ENCODE data around the gene WDR70.

The WDR70 gene

DNA sequence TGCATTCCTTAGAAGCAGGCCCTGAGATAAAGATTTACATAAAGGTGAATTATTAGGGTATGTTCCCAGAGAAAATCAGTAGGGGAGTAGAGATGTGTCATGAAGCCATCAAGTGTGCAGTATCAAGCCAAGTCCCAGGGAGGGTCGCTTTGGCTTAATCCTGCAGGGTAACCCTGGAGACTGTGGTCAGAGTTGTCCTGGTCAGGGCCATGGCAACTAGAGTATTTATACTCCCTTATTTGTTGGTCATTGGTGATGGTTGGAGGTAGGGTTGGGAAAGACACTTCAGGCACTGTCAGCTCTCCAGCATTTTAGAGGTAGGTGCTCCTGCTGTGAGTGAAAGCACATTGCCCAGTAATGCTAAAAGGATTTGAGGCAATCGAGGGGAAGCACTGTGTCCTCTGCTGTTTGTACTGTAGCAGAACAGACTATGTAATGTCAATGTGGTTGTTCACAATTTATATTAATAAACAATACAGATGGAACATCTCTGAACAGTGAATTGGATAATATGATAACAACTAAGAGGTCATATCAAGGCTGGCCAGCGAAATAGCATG lies 351.9 kb downstream of the WDR70 start:
- DNase-seq = no peak

DNA sequence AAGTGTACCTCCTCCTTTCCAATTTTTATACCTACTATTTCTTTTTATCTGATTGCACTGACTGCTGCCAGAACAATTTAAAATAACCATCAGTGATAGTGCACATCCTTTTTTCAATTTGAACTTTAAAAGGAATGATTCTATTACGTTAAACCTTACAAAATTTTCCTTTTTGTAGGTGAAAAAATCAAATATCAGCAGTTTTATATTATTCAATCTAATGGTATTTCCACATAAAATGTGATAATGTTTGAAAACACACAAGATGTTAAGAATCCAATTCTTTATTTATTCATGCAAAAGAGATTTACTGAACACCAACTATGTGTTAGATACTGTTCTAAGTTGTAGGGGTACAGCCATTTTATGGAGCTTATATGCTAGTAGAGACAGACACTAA lies 355.0 kb downstream of the WDR70 start:
- DNase-seq = no peak

- no peak for DNase-seq
These were observed 356.7 kb downstream of the WDR70 start for GRCh38 chr5:37735649-37736347.

DNA sequence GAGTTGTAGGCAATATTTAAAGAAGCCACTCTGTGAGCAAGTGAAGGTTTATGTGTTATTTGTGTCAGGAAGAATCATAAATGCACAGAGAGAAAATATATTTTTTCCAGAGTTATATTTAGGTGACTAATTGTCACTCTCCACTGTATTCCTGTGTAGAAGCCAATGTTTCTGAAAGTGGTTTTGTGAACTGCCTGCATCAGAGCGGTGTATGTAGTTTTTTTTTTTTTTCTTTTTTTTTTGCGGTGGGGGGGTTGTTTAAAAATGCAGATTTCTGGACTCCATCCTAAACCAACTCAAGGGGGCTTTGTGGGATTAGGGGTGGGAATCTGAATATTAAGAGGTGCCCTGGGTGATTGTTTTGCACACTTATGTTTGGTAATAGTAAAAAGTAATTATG lies 357.3 kb downstream of the WDR70 start:
- no peak for DNase-seq

- DNase-seq = no peak
These were observed 358.4 kb downstream of the WDR70 start for GRCh38 chr5:37737326-37738056.

- DNase-seq = peak; percentile 94
These were observed 359.1 kb downstream of the WDR70 start for GRCh38 chr5:37738057-37738691.

- DNase-seq = no peak
These were observed 359.9 kb downstream of the WDR70 start for GRCh38 chr5:37738865-37739488.

DNA sequence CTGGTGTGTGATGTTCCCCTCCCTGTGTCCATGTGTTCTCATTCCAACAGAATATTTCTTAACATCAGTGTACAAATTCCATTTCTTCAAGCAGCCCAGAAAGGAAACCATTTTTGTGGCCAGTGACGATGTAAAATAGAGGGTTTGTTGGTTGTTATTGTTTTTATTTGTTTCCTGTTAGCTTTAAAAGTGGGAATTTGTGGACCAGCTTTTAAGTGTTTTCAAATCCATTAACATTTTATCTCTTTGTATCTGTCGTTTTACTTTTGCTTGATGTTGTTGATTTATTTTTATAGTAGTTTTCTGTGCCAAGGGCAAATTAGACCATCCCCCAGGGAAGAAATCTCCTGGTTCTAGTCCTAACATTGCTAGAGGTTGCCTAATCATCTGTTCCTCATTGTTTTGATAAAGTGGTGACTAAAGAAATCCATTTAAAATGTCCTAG lies 360.7 kb downstream of the WDR70 start:
- DNase-seq = peak; percentile 61

DNA sequence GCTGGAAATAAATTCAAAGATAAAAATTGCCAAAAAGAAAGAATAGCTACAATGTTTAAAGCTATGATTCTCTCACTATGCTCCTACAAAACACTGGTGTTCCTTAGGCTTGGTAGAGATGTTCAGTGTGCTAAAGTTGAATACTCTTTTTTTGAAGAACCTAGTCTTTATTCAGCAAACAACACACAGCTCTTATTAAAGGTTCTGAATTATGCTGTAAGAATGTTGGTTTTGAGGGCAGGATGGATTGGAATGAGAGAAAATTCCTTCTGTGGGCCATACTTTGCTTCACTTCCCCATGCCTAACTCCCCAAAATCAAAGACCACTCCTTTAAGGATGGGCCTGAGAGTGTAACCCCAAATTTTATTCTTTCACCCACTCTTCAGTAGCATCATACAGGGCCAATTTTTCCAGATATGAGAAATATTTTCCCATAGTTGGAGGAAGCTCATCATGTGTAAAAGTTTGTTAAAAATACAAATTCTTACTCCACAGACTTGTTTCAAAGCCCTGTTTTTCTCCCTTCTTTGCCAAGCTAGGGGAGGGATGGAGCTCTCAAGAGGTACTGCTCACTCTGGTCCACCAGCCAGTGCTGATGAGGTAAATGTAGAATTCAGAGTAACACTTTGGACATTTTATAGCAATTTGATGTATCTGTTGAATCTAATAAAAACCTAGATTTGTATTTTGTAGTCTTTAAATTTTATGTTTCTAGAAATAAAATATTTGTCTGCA lies 361.4 kb downstream of the WDR70 start:
- DNase-seq = peak; percentile 46

DNA sequence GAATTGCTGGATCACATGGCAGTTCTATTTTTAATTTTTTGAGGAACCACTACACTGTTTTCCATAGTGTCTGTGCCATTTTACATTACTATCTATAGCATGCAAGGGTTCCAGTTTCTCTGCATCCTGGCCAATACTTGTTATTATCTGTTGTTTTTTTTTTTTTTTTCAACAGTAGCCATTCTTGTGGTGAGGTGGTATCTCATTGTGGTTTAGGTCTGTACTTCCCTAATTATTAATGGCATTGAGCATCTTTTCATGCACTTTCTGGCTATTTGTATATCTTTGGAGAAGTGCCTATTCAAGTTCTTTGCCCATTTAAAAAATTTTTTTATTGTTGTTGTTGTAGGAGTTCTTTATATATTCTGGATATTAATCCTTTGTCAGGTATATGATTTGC lies 363.0 kb downstream of the WDR70 start:
- no peak for DNase-seq

GRCh38 chr5:37751227-37751626 lies 372.1 kb downstream of the WDR70 start:
- DNase-seq = no peak

DNA sequence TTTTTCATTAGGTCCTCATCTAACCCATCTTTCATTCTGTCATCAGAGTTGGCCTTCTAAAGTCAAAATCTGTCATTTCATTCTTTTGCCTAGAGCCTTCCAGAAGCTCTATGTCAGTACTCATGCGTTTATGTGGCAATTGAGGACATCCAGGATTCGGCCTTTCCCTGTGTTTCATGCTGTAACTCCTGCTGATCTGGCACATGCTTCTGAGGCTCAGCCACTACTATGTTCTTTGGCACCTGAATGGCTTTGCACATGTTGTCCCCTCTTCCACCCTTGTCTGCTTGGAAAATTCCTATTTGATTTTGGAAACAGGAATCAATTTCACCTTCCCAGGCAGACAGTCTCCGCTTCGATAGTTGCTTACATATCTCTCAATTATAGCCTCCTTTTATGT lies 375.9 kb downstream of the WDR70 start:
- DNase-seq = no peak

DNA sequence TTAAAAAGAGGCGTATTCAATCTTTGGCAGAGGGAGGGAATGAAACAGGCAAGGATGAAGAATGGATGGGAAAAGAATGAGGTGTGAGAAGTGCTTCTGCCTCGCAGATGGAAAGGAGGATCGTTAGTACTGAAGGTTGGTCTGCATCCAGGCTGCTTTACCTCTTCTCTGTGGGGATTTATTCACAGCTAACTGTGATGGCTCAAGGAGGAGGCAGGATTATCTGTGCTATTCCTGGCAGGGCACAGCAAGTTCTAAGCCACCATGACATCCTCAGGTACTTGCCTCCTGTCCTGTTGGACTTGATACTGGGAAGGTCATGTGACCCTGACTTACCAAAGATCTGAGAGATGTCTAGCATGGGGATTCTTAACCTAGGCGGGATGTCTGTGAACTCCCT lies 376.5 kb downstream of the WDR70 start:
- no peak for DNase-seq

- no peak for DNase-seq
These were observed 377.1 kb downstream of the WDR70 start for GRCh38 chr5:37756248-37756647.

GRCh38 chr5:37757980-37758582 lies 379.0 kb downstream of the WDR70 start:
- DNase-seq = peak; percentile 11

GRCh38 chr5:37767251-37767650 lies 388.1 kb downstream of the WDR70 start:
- no peak for DNase-seq

DNA sequence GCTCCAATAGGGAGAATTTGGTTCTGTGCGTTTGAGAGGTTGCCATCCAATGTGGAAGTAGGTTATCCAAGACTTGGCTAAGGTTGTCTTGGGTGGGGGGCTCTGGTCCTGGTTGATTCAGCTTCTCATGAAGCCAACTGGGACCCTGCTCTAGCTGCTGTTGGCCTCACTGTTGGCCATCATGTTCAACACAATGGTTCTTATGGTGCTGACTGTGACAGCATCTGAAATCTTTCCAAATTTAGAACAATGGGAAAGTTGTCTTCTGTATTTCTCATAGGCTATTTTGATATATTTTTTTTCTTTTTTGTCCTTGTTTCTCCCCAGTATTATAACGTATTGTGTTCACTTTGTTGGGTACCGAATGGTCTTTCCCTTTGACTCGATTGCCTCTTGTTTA lies 388.8 kb downstream of the WDR70 start:
- no peak for DNase-seq

DNA sequence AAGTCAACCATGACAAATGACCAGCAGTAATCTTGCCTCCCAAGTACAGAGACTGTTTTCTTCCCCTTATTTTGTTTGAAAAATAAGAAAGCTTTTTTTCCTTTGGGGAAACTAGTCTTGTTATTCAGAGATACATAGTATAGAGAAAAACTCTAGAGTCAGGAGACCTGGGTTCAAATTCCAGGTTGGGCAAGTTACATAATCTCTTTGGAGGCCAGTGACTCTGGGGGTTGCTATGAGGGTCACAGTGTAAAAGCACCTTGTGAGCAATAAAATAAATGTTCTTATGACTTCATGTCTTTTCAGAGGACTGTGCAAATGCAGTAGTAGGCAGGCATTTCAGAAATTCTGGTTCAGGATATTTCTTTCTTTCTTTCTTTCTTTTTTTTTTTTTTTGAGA lies 389.3 kb downstream of the WDR70 start:
- DNase-seq = no peak

DNA sequence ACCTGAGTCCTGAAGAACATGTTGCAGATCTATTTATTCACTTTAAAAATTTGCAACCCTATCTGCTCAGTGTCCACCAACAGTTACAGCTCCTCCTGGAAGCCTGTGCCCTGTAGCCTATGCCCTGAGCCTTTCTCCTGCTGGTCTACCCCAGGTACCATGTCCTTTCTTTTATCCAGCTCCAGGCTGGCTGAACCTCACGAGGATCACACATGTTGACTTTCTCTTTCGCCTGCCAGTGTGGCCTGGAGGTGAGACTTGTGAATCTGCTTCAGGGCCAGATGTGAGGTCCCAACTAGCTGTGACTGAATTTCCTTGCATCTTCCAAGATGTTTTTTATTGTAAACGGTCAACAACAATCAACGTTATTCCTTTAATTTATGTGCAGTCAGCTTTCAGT lies 390.0 kb downstream of the WDR70 start:
- no peak for DNase-seq

GRCh38 chr5:37769840-37770239 lies 390.7 kb downstream of the WDR70 start:
- DNase-seq = no peak

DNA sequence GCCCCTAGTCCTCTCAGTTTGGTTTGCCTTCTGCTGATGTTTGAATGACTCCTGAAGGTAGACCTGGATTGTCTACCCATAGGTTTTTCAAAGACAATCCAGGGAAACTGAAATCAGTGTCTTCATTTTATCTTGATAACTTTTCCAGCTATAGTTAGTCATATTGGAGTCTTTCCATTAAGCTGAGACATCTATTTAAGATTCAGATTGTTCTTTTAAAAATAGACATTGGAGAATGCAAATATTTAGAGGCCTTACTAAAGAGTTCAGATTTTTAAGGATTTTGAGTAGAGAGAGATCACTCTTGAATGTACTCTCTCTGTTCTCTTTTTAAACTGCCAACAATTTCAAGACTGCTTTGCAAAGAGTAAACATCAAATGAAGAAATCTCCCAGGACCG lies 391.7 kb downstream of the WDR70 start:
- peak; percentile 12 for DNase-seq

DNA sequence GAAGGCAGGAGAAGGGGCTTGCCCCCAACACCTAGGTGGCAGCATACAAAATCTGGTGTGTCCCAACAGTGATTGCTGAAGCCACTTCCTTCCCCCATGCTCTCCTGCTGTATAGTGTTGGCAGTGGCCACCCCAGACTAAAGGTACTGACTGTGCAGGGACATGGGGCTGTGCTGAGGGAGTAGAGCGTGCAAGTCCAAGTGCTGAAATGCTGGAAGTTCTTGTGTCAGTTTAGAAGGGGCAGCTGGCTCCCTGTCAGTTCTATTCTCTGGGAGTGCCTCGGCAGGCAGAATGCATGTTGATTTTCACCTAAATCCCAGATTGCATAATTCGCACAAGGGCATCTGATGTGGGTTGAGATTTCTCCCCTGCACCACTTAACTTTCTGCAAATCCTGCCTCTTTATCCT lies 392.1 kb downstream of the WDR70 start:
- DNase-seq = no peak

All from HCEC 1CT (cell line).